HG02885 (cell line): ENCODE data around the gene ADNP.
A peak's percentile ranks its signal among the peaks of the same experiment; 100 is the strongest.
"Not testable (repeated sequence)": the region's sequence is repeated elsewhere in the genome, so short reads cannot be mapped to it uniquely, and the experiment has no call there.

Experiments used
- ATAC-seq: cut with Tn5 transposase; IDR thresholded peaks from one replicate; pipeline ENCODE4 v1.9.1; 2021; ENCODE audit warnings: mild to moderate bottlenecking; ENCODE audit not compliant: unreplicated experiment, poor library complexity

Gene ADNP

GRCh38 chr20:50931306-50932015, at the start of gene ADNP:
Gene ADNP, minus strand, starts transcription at chr20:50931437. Its CDS starts 27,441 bp downstream, at chr20:50903996.
- ATAC-seq: peak; percentile 65

- no peak for ATAC-seq
Measured at GRCh38 chr20:50980071-50980681, 48.9 kb upstream of the ADNP start.

GRCh38 chr20:50978533-50978932, 47.3 kb upstream of the ADNP start:
- ATAC-seq: not testable (repeated sequence)

GRCh38 chr20:50977066-50978021, 46.1 kb upstream of the ADNP start:
- no peak for ATAC-seq

- no peak for ATAC-seq
Measured at GRCh38 chr20:50975701-50976330, 44.6 kb upstream of the ADNP start.

GRCh38 chr20:50969912-50970311, 38.7 kb upstream of the ADNP start:
- no peak for ATAC-seq

GRCh38 chr20:50969435-50969834, 38.2 kb upstream of the ADNP start:
- ATAC-seq: no peak

- ATAC-seq: no peak
Measured at GRCh38 chr20:50968289-50968688, 37.1 kb upstream of the ADNP start.

- ATAC-seq: no peak
Measured at GRCh38 chr20:50967586-50967985, 36.3 kb upstream of the ADNP start.

GRCh38 chr20:50959543-50960126, 28.4 kb upstream of the ADNP start:
- no peak for ATAC-seq

GRCh38 chr20:50958615-50959542, 27.6 kb upstream of the ADNP start, which contains the start of gene MOCS3:
Gene MOCS3, plus strand, starts transcription at chr20:50958818. Its CDS starts 25 bp downstream, at chr20:50958843.
- peak; percentile 83 for ATAC-seq

- ATAC-seq: peak; percentile 86
Measured at GRCh38 chr20:50957798-50958614, 26.8 kb upstream of the ADNP start, which contains the start of gene DPM1. Gene DPM1, minus strand, starts transcription at chr20:50958532. Its CDS starts 9 bp downstream, at chr20:50958523.

- no peak for ATAC-seq
Measured at GRCh38 chr20:50957276-50957675, 26.0 kb upstream of the ADNP start.

- no peak for ATAC-seq
Measured at GRCh38 chr20:50953821-50954220, 22.6 kb upstream of the ADNP start.

- ATAC-seq: no peak
Measured at GRCh38 chr20:50953196-50953595, 22.0 kb upstream of the ADNP start.

- no peak for ATAC-seq
Measured at GRCh38 chr20:50948132-50948785, 17.0 kb upstream of the ADNP start.

GRCh38 chr20:50943069-50943468, 11.8 kb upstream of the ADNP start:
- no peak for ATAC-seq
